Skeletal muscle tissue (tissue), 4 donors: ENCODE results near the gene DGUOK. TPM values are rescaled to one million over a fixed set of nuclear protein-coding genes. Genes with fewer than 3 reads are reported as not detected.
"Not testable (repeated sequence)": the region's sequence is repeated elsewhere in the genome, so short reads cannot be mapped to it uniquely, and the experiment has no call there.

Source experiments
- H3K27ac ChIP-seq: one replicate; pipeline ENCODE4 v1.7.0; 2013; ENCODE audit warnings: mild to moderate bottlenecking, low read depth, low read length, inconsistent platforms
- H3K27me3 ChIP-seq, 3 donors: one replicate each; pipeline ENCODE4 v1.7.0; 2013; ENCODE audit warnings: low read length in 3 of 3; ENCODE audit not compliant: control insufficient read depth in 3 of 3, insufficient read depth in 3 of 3
- H3K36me3 ChIP-seq, 3 donors: one replicate each; pipeline ENCODE4 v1.7.0; 2013; ENCODE audit warnings: low read length in 3 of 3; ENCODE audit not compliant: control insufficient read depth in 3 of 3, insufficient read depth in 3 of 3
- H3K4me1 ChIP-seq, 3 donors: one replicate each; pipeline ENCODE4 v1.7.0; 2013; ENCODE audit warnings: low read length in 3 of 3, mild to moderate bottlenecking in 3 of 3; ENCODE audit not compliant: control insufficient read depth in 3 of 3, insufficient read depth in 3 of 3
- H3K4me3 ChIP-seq, 3 donors: one replicate each; pipeline ENCODE4 v1.7.0; 2013; ENCODE audit warnings: low read length in 3 of 3
- H3K9ac ChIP-seq, 3 donors: one replicate each; pipeline ENCODE4 v1.7.0; 2013; ENCODE audit warnings: low read length in 3 of 3, mild to moderate bottlenecking in 3 of 3, moderate library complexity in 2 of 3, low read depth in 1 of 3
- H3K9me3 ChIP-seq, 3 donors: one replicate each; pipeline ENCODE4 v1.7.0; 2013; ENCODE audit warnings: low read length in 3 of 3; ENCODE audit not compliant: control insufficient read depth in 3 of 3
- total RNA-seq: library from RNA; depleted of rRNA; stranded (reverse); fragments of >200 nt; gene quantifications from one replicate; pipeline ENCODE4 v1.2.3, GENCODE V29; 2014
- donor health status: Osteomylitis.

The DGUOK gene
- total RNA-seq, 1 donor from 2014 or later, result 32.4 TPM

- peaks cover 10 to 13% (median 12%) of the 10 kb centered on the region in 3 donors for H3K27me3 ChIP-seq
- no peak overlapping the region for H3K4me3 ChIP-seq
- H3K27ac ChIP-seq, result no peak overlapping the region
- no peak overlapping the region for H3K9ac ChIP-seq
- H3K4me1 ChIP-seq, result peaks cover 3 to 9% (median 7%) of the 10 kb centered on the region in 3 donors
- H3K9me3 ChIP-seq, result no peaks in the 10 kb centered on the region
- H3K36me3 ChIP-seq, result no peaks in the 10 kb centered on the region
Observed at GRCh38 chr2:73899801-73900336, 26.8 kb upstream of the DGUOK start.

GRCh38 chr2:73901143-73901542 lies 25.5 kb upstream of the DGUOK start:
- H3K9me3 ChIP-seq, result no peaks in the 10 kb centered on the region
- peaks cover 10 to 13% (median 12%) of the 10 kb centered on the region in 3 donors for H3K27me3 ChIP-seq
- no peaks in the 10 kb centered on the region for H3K36me3 ChIP-seq
- peaks cover 3 to 9% (median 7%) of the 10 kb centered on the region in 3 donors for H3K4me1 ChIP-seq
- H3K27ac ChIP-seq, result no peak overlapping the region
- no peak overlapping the region for H3K4me3 ChIP-seq
- no peak overlapping the region for H3K9ac ChIP-seq

- H3K27ac ChIP-seq, result no peak overlapping the region
- no peaks in the 10 kb centered on the region for H3K36me3 ChIP-seq
- peaks cover 10 to 13% (median 12%) of the 10 kb centered on the region in 3 donors for H3K27me3 ChIP-seq
- H3K9me3 ChIP-seq, result no peaks in the 10 kb centered on the region
- no peak overlapping the region for H3K4me3 ChIP-seq
- H3K9ac ChIP-seq, result no peak overlapping the region
- peaks cover 0 to 2% (median under 1%) of the 10 kb centered on the region in 3 donors for H3K4me1 ChIP-seq
Observed at GRCh38 chr2:73902284-73902683, 24.4 kb upstream of the DGUOK start.

- Histone ChIP-seq H3K27me3 (peaks cover 10 to 13% (median 12%) of the 10 kb centered on the region in 3 donors), H3K9ac (no peak overlapping the region), H3K9me3 (no peaks in the 10 kb centered on the region), H3K4me3 (no peak overlapping the region), H3K27ac (no peak overlapping the region), H3K4me1 (no peaks in the 10 kb centered on the region), H3K36me3 (no peaks in the 10 kb centered on the region)
Observed at GRCh38 chr2:73903313-73903712, 23.4 kb upstream of the DGUOK start.

GRCh38 chr2:73903949-73904613 lies 22.6 kb upstream of the DGUOK start:
- H3K36me3 ChIP-seq, H3K9ac ChIP-seq, H3K4me3 ChIP-seq, H3K27ac ChIP-seq, H3K9me3 ChIP-seq, H3K4me1 ChIP-seq: not testable (repeated sequence)
- H3K27me3 ChIP-seq, result peaks cover 10 to 13% (median 12%) of the 10 kb centered on the region in 3 donors

- Histone ChIP-seq H3K9ac (no peak overlapping the region), H3K4me3 (no peak overlapping the region), H3K4me1 (no peaks in the 10 kb centered on the region), H3K27ac (no peak overlapping the region), H3K9me3 (no peaks in the 10 kb centered on the region), H3K27me3 (peaks cover 10 to 13% (median 12%) of the 10 kb centered on the region in 3 donors), H3K36me3 (no peaks in the 10 kb centered on the region)
Observed at GRCh38 chr2:73904952-73905351, 21.7 kb upstream of the DGUOK start.

- Histone ChIP-seq H3K36me3 (no peaks in the 10 kb centered on the region), H3K27me3 (peaks cover 6 to 9% (median 6%) of the 10 kb centered on the region in 3 donors), H3K27ac (no peak overlapping the region), H3K4me1 (no peaks in the 10 kb centered on the region), H3K9ac (no peak overlapping the region), H3K4me3 (no peak overlapping the region), H3K9me3 (no peaks in the 10 kb centered on the region)
Observed at GRCh38 chr2:73906847-73907505, 19.7 kb upstream of the DGUOK start.

- no peaks in the 10 kb centered on the region for H3K9me3 ChIP-seq
Observed at GRCh38 chr2:73907840-73908452, 18.7 kb upstream of the DGUOK start.

GRCh38 chr2:73908689-73909652 lies 17.7 kb upstream of the DGUOK start:
- Histone ChIP-seq H3K9me3 (no peaks in the 10 kb centered on the region), H3K27me3 (no peaks in the 10 kb centered on the region), H3K4me1 (no peaks in the 10 kb centered on the region), H3K4me3 (no peak overlapping the region), H3K9ac (no peak overlapping the region), H3K36me3 (no peaks in the 10 kb centered on the region), H3K27ac (no peak overlapping the region)

More at GRCh38 chr2:73907840-73908452, 18.7 kb upstream of the DGUOK start:
- Histone ChIP-seq H3K9ac (no peak overlapping the region), H3K27me3 (peaks cover 0 to 4% (median 0%) of the 10 kb centered on the region in 3 donors), H3K27ac (no peak overlapping the region), H3K4me3 (no peak overlapping the region), H3K36me3 (no peaks in the 10 kb centered on the region), H3K4me1 (no peaks in the 10 kb centered on the region)
